CD14-positive monocyte (primary cell): ENCODE data around the gene SLC6A6. TPM values are rescaled to one million over a fixed set of nuclear protein-coding genes. Genes with fewer than 3 reads are reported as not detected.
A peak's percentile ranks its signal among the peaks of the same experiment; 100 is the strongest.

Experiments
- DNase-seq, 3 donors: peaks; one replicate each; pipeline ENCODE4 v3.0.0-alpha.2; 2011 to 2022
- H2AFZ ChIP-seq: 2 replicates; pipeline ENCODE4 v1.6.0; 2012; ENCODE audit warnings: mild to moderate bottlenecking, low read depth, low read length, inconsistent platforms; ENCODE audit not compliant: insufficient read depth, poor library complexity, severe bottlenecking
- H3K27ac ChIP-seq, 2 donors: 1 replicate in 1 of 2; 2 replicates in 1 of 2; pipeline ENCODE4 v1.5.1; 2012 to 2013; ENCODE audit warnings: low read length in 2 of 2, control low read depth in 1 of 2, inconsistent platforms in 1 of 2, low read depth in 1 of 2, mild to moderate bottlenecking in 1 of 2
- H3K27me3 ChIP-seq, 2 donors: one replicate each; pipeline versions ENCODE4 v1.6.0 to v1.6.1; 2011 to 2013; ENCODE audit warnings: low read length in 2 of 2; ENCODE audit not compliant: control insufficient read depth in 2 of 2, insufficient read depth in 2 of 2
- H3K36me3 ChIP-seq, 2 donors: replicated peaks in 1 of 2; 1 replicate in 1 of 2; 2 replicates in 1 of 2; pipeline versions ENCODE4 v1.5.1 to v1.6.1; 2012 to 2013; ENCODE audit warnings: low read length in 2 of 2, control low read depth in 1 of 2, inconsistent platforms in 1 of 2, mild to moderate bottlenecking in 1 of 2; ENCODE audit not compliant: insufficient read depth in 2 of 2, control insufficient read depth in 1 of 2
- H3K4me1 ChIP-seq, 2 donors: 1 replicate in 1 of 2; 2 replicates in 1 of 2; pipeline versions ENCODE4 v1.5.1 to v1.6.1; 2012 to 2013; ENCODE audit warnings: low read length in 2 of 2, control low read depth in 1 of 2, inconsistent platforms in 1 of 2, mild to moderate bottlenecking in 1 of 2, moderate library complexity in 1 of 2; ENCODE audit not compliant: insufficient read depth in 2 of 2, control insufficient read depth in 1 of 2
- H3K4me2 ChIP-seq: replicated peaks from 2 replicates; pipeline ENCODE3; 2012; ENCODE audit warnings: low read length, moderate library complexity, mild to moderate bottlenecking; ENCODE audit not compliant: poor library complexity, severe bottlenecking; ENCODE audit errors: extremely low read depth
- H3K4me3 ChIP-seq, 3 experiments: fragments of 200-600 bp in 1 of 3; sonication (generic) in 1 of 3; replicated peaks in 1 of 3; 1 replicate in 2 of 3; 2 replicates in 1 of 3; pipeline ENCODE4 v1.5.1; 2011 to 2013; ENCODE audit warnings: low read length in 3 of 3, mild to moderate bottlenecking in 3 of 3, control low read depth in 2 of 3, low read depth in 2 of 3, inconsistent platforms in 1 of 3, moderate library complexity in 1 of 3
- H3K79me2 ChIP-seq: 2 replicates; pipeline ENCODE4 v1.6.0; 2012; ENCODE audit warnings: mild to moderate bottlenecking, control low read depth, inconsistent platforms, low read length, moderate library complexity; ENCODE audit not compliant: insufficient read depth
- H3K9ac ChIP-seq: 2 replicates; pipeline ENCODE4 v1.6.0; 2017; ENCODE audit warnings: low read length, mild to moderate bottlenecking; ENCODE audit not compliant: insufficient read depth, poor library complexity, severe bottlenecking
- H3K9me3 ChIP-seq, 2 donors: replicated peaks in 1 of 2; 1 replicate in 1 of 2; 2 replicates in 1 of 2; pipeline versions ENCODE4 v1.5.1 to v1.6.1; 2012 to 2013; ENCODE audit warnings: low read length in 2 of 2, control low read depth in 1 of 2; ENCODE audit not compliant: control insufficient read depth in 1 of 2, insufficient read depth in 1 of 2
- H4K20me1 ChIP-seq: 2 replicates; pipeline ENCODE4 v1.6.0; 2012; ENCODE audit warnings: mild to moderate bottlenecking, low read length, control low read depth, moderate library complexity; ENCODE audit not compliant: insufficient read depth
- H3K27ac Mint-ChIP-seq, 7 donors: one replicate each; pipeline ENCODE4 v1.8.0; 2020; ENCODE audit warnings: mild to moderate bottlenecking in 7 of 7, mixed read lengths in 7 of 7, moderate library complexity in 6 of 7, inconsistent platforms in 2 of 7
- H3K27me3 Mint-ChIP-seq, 3 donors: one replicate each; pipeline ENCODE4 v1.8.0; 2021 to 2022; ENCODE audit warnings: low read depth in 3 of 3, mild to moderate bottlenecking in 3 of 3, mixed read lengths in 3 of 3, moderate library complexity in 3 of 3, inconsistent platforms in 1 of 3
- H3K36me3 Mint-ChIP-seq, 2 donors: one replicate each; pipeline ENCODE4 v1.8.0; 2020; ENCODE audit warnings: mixed read lengths in 2 of 2, inconsistent platforms in 1 of 2, mild to moderate bottlenecking in 1 of 2
- H3K4me1 Mint-ChIP-seq: one replicate; pipeline ENCODE4 v1.8.0; 2020; ENCODE audit warnings: mild to moderate bottlenecking, mixed read lengths
- H3K4me3 Mint-ChIP-seq, 2 donors: one replicate each; pipeline ENCODE4 v1.8.0; 2020; ENCODE audit warnings: mild to moderate bottlenecking in 2 of 2, mixed read lengths in 2 of 2, moderate library complexity in 1 of 2
- H3K9me3 Mint-ChIP-seq, 7 donors: one replicate each; pipeline ENCODE4 v1.8.0; 2020 to 2022; ENCODE audit warnings: mixed read lengths in 7 of 7, mild to moderate bottlenecking in 6 of 7, moderate library complexity in 6 of 7, inconsistent platforms in 2 of 7
- CTCF ChIP-seq: fragments of 200-600 bp; IDR thresholded peaks from one replicate; pipeline ENCODE4 v1.8.0; 2022; ENCODE audit warnings: antibody characterized with exemption, mild to moderate bottlenecking
- WGBS: methylation state at CpG from one replicate; pipeline ENCODE4 v1.1.5; 2013; ENCODE audit warnings: missing lambda C conversion rate; ENCODE audit not compliant: insufficient coverage; 5-methylcytosine and 5-hydroxymethylcytosine counted together
- intact Hi-C, 2 donors: fragments of 100-400 bp; cut with micrococcal nuclease; formaldehyde crosslinking; loops; one replicate each; pipeline versions ENCODE4 v1.15.0 to v1.15.1; 2023
- polyA plus RNA-seq, 3 donors: library from polyadenylated mRNA; depleted of rRNA in 1 of 3; unstranded in 2 of 3; stranded (reverse) in 1 of 3; fragments of 300-500 nt in 2 of 3; fragments of >200 nt in 1 of 3; fragmentation: Illumina TruSeq in 2 of 3; gene quantifications; 1 replicate in 2 of 3; 2 replicates in 1 of 3; pipeline ENCODE4 v1.2.3, GENCODE V29; 2012 to 2021

The SLC6A6 gene
- polyA plus RNA-seq, 3 donors = 18.4 to 136 (median 24.5) TPM

- H3K79me2 ChIP-seq = no peaks in the 10 kb centered on the region
- Mint-ChIP-seq H3K27me3 (peaks cover 0 to 1% (median 0%) of the 10 kb centered on the region in 3 donors), H3K9me3 (peaks cover 0 to 4% (median 0%) of the 10 kb centered on the region in 7 donors), H3K4me3 (no peak overlapping the region), H3K27ac (peak overlapping the region in 1 of 7 donors; percentile 60), H3K36me3 (peaks cover 64 to 66% of the 10 kb centered on the region in 2 donors), H3K4me1 (no peaks in the 10 kb centered on the region)
- H3K27ac ChIP-seq = no peak overlapping the region
- TF ChIP-seq CTCF = no peak
- WGBS = 0% methylated on average over 1 of the region's 7 CpGs
- no peak overlapping the region for H2AFZ ChIP-seq
- peaks cover 54% of the 10 kb centered on the region for H4K20me1 ChIP-seq
- H3K36me3 ChIP-seq = peaks cover 51 to 66% of the 10 kb centered on the region in 2 donors
- no peaks in the 10 kb centered on the region for H3K27me3 ChIP-seq
- no peak overlapping the region for H3K9ac ChIP-seq
- no peak overlapping the region for H3K4me3 ChIP-seq
- H3K4me2 ChIP-seq = no peak overlapping the region
- H3K4me1 ChIP-seq = no peaks in the 10 kb centered on the region
- no peak for DNase-seq
- H3K9me3 ChIP-seq = no peaks in the 10 kb centered on the region
- intact Hi-C loops = no loop called here
These were observed 87.2 kb downstream of the SLC6A6 start for GRCh38 chr3:14489641-14490040.

GRCh38 chr3:14490255-14490654 lies 87.8 kb downstream of the SLC6A6 start:
- Histone ChIP-seq H3K79me2 (no peaks in the 10 kb centered on the region), H3K4me1 (no peaks in the 10 kb centered on the region), H3K27ac (no peak overlapping the region), H4K20me1 (peaks cover 50% of the 10 kb centered on the region), H3K9me3 (no peaks in the 10 kb centered on the region), H2AFZ (no peak overlapping the region), H3K36me3 (peaks cover 45 to 60% of the 10 kb centered on the region in 2 donors), H3K9ac (no peak overlapping the region), H3K27me3 (no peaks in the 10 kb centered on the region), H3K4me3 (no peak overlapping the region), H3K4me2 (no peak overlapping the region)
- WGBS = 96% methylated on average over 4 of the region's 4 CpGs
- no peak for DNase-seq
- Mint-ChIP-seq H3K9me3 (peaks cover 0 to 4% (median 0%) of the 10 kb centered on the region in 7 donors), H3K4me3 (no peak overlapping the region), H3K27me3 (peaks cover 0 to 1% (median 0%) of the 10 kb centered on the region in 3 donors), H3K36me3 (peaks cover 58 to 60% of the 10 kb centered on the region in 2 donors), H3K27ac (peak overlapping the region in 3 of 7 donors; percentile 51 to 79 (median 60)), H3K4me1 (no peaks in the 10 kb centered on the region)
- intact Hi-C loops = no loop called here
- no peak for TF ChIP-seq CTCF
